OCI-LY7 (cell line): ENCODE data around the gene ATP1A3.

Source experiments
- EZH2phosphoT487 ChIP-seq: fragments of 200-600 bp; sonication (generic); IDR thresholded peaks from 2 replicates; pipeline ENCODE4 v1.6.1; 2018; ENCODE audit warnings: low read depth, borderline replicate concordance, mild to moderate bottlenecking, mixed run types, antibody characterized with exemption, low read length, moderate library complexity, mixed read lengths
- TF ChIP-seq, protein P1 (sequence below): fragments of 200-600 bp; sonication (generic); conservative IDR thresholded peaks from 2 replicates; pipeline ENCODE4 v1.5.1; 2014; ENCODE audit warnings: mild to moderate bottlenecking, antibody characterized with exemption, low read length, moderate library complexity, mixed read lengths

DNA sequence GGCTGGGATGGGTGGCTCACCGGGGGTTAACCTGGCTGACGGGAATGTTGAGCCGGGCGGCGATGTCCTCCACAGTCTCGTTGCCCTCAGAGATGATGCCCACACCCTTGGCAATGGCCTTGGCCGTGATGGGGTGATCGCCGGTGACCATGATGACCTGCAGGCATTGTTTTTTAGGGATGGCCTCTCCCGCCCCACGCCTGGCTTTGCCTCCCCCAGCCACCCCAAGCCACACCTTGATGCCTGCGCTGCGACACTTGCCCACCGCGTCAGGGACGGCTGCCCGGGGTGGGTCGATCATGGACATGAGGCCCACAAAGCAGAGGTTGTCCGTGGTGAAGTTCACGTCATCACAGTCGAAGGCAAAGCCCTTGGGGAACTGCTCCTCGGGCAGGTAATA, 16.1 kb downstream of the ATP1A3 start:
- TF ChIP-seq, protein P1, sequence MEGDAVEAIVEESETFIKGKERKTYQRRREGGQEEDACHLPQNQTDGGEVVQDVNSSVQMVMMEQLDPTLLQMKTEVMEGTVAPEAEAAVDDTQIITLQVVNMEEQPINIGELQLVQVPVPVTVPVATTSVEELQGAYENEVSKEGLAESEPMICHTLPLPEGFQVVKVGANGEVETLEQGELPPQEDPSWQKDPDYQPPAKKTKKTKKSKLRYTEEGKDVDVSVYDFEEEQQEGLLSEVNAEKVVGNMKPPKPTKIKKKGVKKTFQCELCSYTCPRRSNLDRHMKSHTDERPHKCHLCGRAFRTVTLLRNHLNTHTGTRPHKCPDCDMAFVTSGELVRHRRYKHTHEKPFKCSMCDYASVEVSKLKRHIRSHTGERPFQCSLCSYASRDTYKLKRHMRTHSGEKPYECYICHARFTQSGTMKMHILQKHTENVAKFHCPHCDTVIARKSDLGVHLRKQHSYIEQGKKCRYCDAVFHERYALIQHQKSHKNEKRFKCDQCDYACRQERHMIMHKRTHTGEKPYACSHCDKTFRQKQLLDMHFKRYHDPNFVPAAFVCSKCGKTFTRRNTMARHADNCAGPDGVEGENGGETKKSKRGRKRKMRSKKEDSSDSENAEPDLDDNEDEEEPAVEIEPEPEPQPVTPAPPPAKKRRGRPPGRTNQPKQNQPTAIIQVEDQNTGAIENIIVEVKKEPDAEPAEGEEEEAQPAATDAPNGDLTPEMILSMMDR: no peak
- TF ChIP-seq EZH2phosphoT487: no peak
